Activated T-helper 1 cell treated with anti-CD3 and anti-CD28 coated beads, Interleukin-2, amount 50 U/mL, for 16 hours (primary cell): ENCODE results near the gene COL8A2.

Experiments
- DNase-seq, 2 donors: peaks; one replicate each; pipeline ENCODE4 v3.0.0-alpha.2; 2020; ENCODE audit warnings: low read depth in 1 of 2, low spot score in 1 of 2

Gene COL8A2

GRCh38 chr1:36115200-36115669 is 9.8 kb downstream of the COL8A2 start:
- DNase-seq = no peak

- no peak for DNase-seq
Measured at GRCh38 chr1:36114371-36114770, 10.7 kb downstream of the COL8A2 start.

GRCh38 chr1:36112823-36113222 is 12.2 kb downstream of the COL8A2 start:
- no peak for DNase-seq

- DNase-seq = no peak
Measured at GRCh38 chr1:36111151-36111550, 13.9 kb downstream of the COL8A2 start.

GRCh38 chr1:36109041-36109679 is 15.9 kb downstream of the COL8A2 start:
- DNase-seq = peak in 1 of 2 donors; percentile 22

- no peak for DNase-seq
Measured at GRCh38 chr1:36108314-36108713, 16.7 kb downstream of the COL8A2 start.

GRCh38 chr1:36107394-36107793 is 17.6 kb downstream of the COL8A2 start:
- no peak for DNase-seq

GRCh38 chr1:36106269-36106668 is 18.8 kb downstream of the COL8A2 start:
- no peak for DNase-seq

GRCh38 chr1:36101546-36101945 is 23.5 kb downstream of the COL8A2 start:
- no peak for DNase-seq

GRCh38 chr1:36100376-36100775 is 24.6 kb downstream of the COL8A2 start:
- DNase-seq = no peak

- peak; percentile 56 for DNase-seq
Measured at GRCh38 chr1:36099681-36100341, 25.2 kb downstream of the COL8A2 start.

- DNase-seq = no peak
Measured at GRCh38 chr1:36098650-36099365, 26.2 kb downstream of the COL8A2 start.

- DNase-seq = no peak
Measured at GRCh38 chr1:36097693-36098585, 27.1 kb downstream of the COL8A2 start.

- no peak for DNase-seq
Measured at GRCh38 chr1:36096500-36097432, 28.3 kb downstream of the COL8A2 start.

GRCh38 chr1:36095760-36096405 is 29.1 kb downstream of the COL8A2 start:
- DNase-seq = no peak

- no peak for DNase-seq
Measured at GRCh38 chr1:36094621-36095061, 30.4 kb downstream of the COL8A2 start.

GRCh38 chr1:36093929-36094328 is 31.1 kb downstream of the COL8A2 start:
- DNase-seq = no peak

- DNase-seq = no peak
Measured at GRCh38 chr1:36093226-36093625, 31.8 kb downstream of the COL8A2 start.

GRCh38 chr1:36092798-36093185 is 32.2 kb downstream of the COL8A2 start:
- DNase-seq = no peak
